ENCODE results near the gene ENHO.

Gene ENHO

GRCh38 chr9:34554211-34555001 is 31.6 kb upstream of the ENHO start:
- Histone ChIP-seq H3K4me3 (ENCODE audit: low read length) (no peak overlapping the region), H3K9me2 (replicated peaks; ENCODE audit: control insufficient read depth, low read length) (no peaks in the 10 kb centered on the region), H3K36me3 (ENCODE audit: control insufficient read depth, low read length) (no peaks in the 10 kb centered on the region), H3K4me2 (ENCODE audit: low read length) (no peak overlapping the region), H3K79me2 (ENCODE audit: control insufficient read depth, low read length) (no peaks in the 10 kb centered on the region), H3K4me1 (ENCODE audit: control insufficient read depth, low read length) (no peaks in the 10 kb centered on the region), H3F3A (ENCODE audit: control insufficient read depth, insufficient read depth) (no peaks in the 10 kb centered on the region), H3K27me3 (ENCODE audit: control insufficient read depth, low read length) (no peaks in the 10 kb centered on the region), H3K27ac (ENCODE audit: low read depth, low read length) (no peak overlapping the region), H3K9me3 (ENCODE audit: control insufficient read depth, insufficient read depth, low read length) (no peaks in the 10 kb centered on the region), H4K20me1 (ENCODE audit: control insufficient read depth, insufficient read depth, low read depth, low read length) (no peaks in the 10 kb centered on the region)
- TF ChIP-seq CTCF (IDR thresholded peaks at IDR 0.05; ENCODE audit: low read depth, low read length, poor library complexity, severe bottlenecking) (no peak), EZH2phosphoT487 (IDR thresholded peaks at IDR 0.05; ENCODE audit: borderline replicate concordance, low read length) (no peak)

DNA sequence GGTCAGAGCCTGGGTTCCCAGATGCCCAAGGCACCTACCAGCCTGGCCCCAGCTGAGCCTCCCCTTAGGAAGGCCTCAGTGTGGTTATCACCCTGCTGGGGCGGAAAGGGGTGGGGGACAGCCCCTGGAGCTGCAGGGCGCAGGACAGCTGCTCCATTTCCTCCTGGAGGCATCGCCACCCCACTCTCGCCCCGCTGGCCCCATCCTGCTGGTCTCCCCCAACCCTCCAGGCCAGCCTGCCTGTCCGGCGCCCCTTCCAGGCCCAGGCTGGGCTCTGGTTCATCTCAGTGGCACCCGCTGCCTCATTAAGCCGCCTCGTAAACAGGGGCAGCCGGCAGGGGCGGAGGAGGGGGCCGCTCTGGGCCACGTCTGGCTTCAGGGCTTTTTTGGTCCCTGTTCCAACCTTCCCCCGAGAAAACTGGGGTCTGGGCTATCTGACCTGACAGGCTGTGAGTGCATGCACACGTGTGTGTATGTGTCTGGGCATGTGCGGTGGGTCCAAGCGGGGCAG is 30.8 kb upstream of the ENHO start:
- Histone ChIP-seq H3F3A (ENCODE audit: control insufficient read depth, insufficient read depth) (no peaks in the 10 kb centered on the region), H3K4me1 (ENCODE audit: control insufficient read depth, low read length) (no peaks in the 10 kb centered on the region), H3K4me3 (ENCODE audit: low read length) (no peak overlapping the region), H3K4me2 (ENCODE audit: low read length) (no peak overlapping the region), H3K27me3 (ENCODE audit: control insufficient read depth, low read length) (no peaks in the 10 kb centered on the region), H3K9me2 (replicated peaks; ENCODE audit: control insufficient read depth, low read length) (no peaks in the 10 kb centered on the region), H3K79me2 (ENCODE audit: control insufficient read depth, low read length) (no peaks in the 10 kb centered on the region), H3K36me3 (ENCODE audit: control insufficient read depth, low read length) (no peaks in the 10 kb centered on the region), H3K27ac (ENCODE audit: low read depth, low read length) (no peak overlapping the region), H4K20me1 (ENCODE audit: control insufficient read depth, insufficient read depth, low read depth, low read length) (no peaks in the 10 kb centered on the region), H3K9me3 (ENCODE audit: control insufficient read depth, insufficient read depth, low read length) (no peaks in the 10 kb centered on the region)
- no peak for TF ChIP-seq CTCF (IDR thresholded peaks at IDR 0.05; ENCODE audit: low read depth, low read length, poor library complexity, severe bottlenecking)
- TF ChIP-seq EZH2phosphoT487 (IDR thresholded peaks at IDR 0.05; ENCODE audit: borderline replicate concordance, low read length) = no peak

DNA sequence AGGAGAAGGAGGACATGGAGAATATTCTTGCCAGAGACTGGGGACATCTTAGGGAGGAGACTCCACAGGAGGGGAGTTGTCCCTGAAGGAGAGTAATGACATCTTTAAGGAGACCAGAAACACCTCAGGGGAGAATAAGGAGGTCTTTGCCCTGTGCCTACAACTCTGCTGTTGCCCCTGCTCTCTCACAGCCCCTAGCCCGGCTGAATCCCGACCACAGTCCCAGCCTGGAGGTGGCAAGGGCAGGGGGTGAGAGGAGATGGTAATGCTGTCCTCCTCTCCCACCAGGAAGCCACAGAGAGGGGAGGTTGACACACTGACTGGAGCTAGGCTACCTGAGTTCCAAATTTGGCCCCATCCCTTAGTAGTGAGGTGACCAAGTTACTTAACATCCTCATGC is 30.2 kb upstream of the ENHO start:
- no peaks in the 10 kb centered on the region for H3K4me1 ChIP-seq (ENCODE audit: control insufficient read depth, low read length)
- no peak overlapping the region for H3K4me2 ChIP-seq (ENCODE audit: low read length)

More for the DNA sequence above, 30.2 kb upstream of the ENHO start:
- no peak overlapping the region for H3K4me3 ChIP-seq (ENCODE audit: low read length)
- H3K27me3 ChIP-seq (ENCODE audit: control insufficient read depth, low read length) = no peaks in the 10 kb centered on the region
- no peaks in the 10 kb centered on the region for H3K36me3 ChIP-seq (ENCODE audit: control insufficient read depth, low read length)
- no peaks in the 10 kb centered on the region for H3K9me2 ChIP-seq (replicated peaks; ENCODE audit: control insufficient read depth, low read length)
- H3F3A ChIP-seq (ENCODE audit: control insufficient read depth, insufficient read depth) = no peaks in the 10 kb centered on the region
- H3K9me3 ChIP-seq (ENCODE audit: control insufficient read depth, insufficient read depth, low read length) = no peaks in the 10 kb centered on the region
- no peaks in the 10 kb centered on the region for H4K20me1 ChIP-seq (ENCODE audit: control insufficient read depth, insufficient read depth, low read depth, low read length)
- H3K79me2 ChIP-seq (ENCODE audit: control insufficient read depth, low read length) = no peaks in the 10 kb centered on the region
- TF ChIP-seq CTCF (IDR thresholded peaks at IDR 0.05; ENCODE audit: low read depth, low read length, poor library complexity, severe bottlenecking) (no peak), EZH2phosphoT487 (IDR thresholded peaks at IDR 0.05; ENCODE audit: borderline replicate concordance, low read length) (no peak)
- no peak overlapping the region for H3K27ac ChIP-seq (ENCODE audit: low read depth, low read length)

Measured in DOHH2 (cell line).